Astrocyte of the spinal cord (primary cell): ENCODE measurements around the gene DENND1A.

Experiments used
- DNase-seq: peaks from one replicate; pipeline ENCODE4 v3.0.0; 2011; ENCODE audit warnings: low read depth, low spot score
- H3K4me3 ChIP-seq: 2 replicates; pipeline ENCODE4 v1.5.1; 2011; ENCODE audit warnings: low read depth, mild to moderate bottlenecking, low read length, moderate library complexity
- CTCF ChIP-seq: IDR thresholded peaks from 2 replicates; pipeline ENCODE4 v1.5.1; 2012; ENCODE audit warnings: low read depth, mild to moderate bottlenecking, low read length, inconsistent platforms
- in situ Hi-C: cut with HindIII; loops from 2 replicates; pipeline ENCODE4 v1.10.0; 2017; ENCODE audit warnings: low sequenced_read_pairs

The DENND1A gene

DNA sequence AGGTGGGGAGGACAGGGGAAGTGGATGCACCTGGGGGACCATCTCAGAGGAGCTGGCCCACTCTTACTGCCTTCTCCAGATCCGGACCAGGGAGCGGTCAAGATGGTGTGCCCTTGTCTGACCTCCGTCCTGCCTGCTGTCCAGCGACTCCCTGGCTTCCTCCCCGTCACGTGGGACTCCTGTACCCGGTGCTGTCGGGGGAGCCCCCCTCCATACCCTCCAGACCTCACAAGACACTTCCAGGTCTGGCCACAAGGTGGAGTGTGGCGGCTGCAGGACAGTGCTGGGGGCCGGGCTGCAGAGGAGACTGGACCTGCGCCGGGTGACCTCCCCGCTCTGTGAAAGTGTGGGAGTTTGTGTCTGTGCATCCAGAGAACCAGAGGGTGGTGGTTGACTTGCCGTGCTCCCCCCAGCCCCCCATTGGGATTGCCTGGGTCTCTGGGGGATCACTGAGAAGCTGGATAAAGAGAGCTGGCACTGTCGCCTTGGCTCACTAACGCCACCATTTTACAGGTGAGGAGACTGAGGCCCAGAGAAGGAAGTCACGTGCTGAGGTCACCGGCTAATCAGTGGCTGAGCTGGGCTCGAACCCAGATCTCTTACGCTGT is 575.8 kb downstream of the DENND1A start:
- peak; percentile 86 for TF ChIP-seq CTCF
- peak; percentile 48 for DNase-seq
- in situ Hi-C loops = no loop called here
- H3K4me3 ChIP-seq = no peak overlapping the region

- no peak for DNase-seq
- in situ Hi-C loops = no loop called here
- no peak overlapping the region for H3K4me3 ChIP-seq
- TF ChIP-seq CTCF = no peak
These were observed 576.9 kb downstream of the DENND1A start for GRCh38 chr9:123353041-123353440.

DNA sequence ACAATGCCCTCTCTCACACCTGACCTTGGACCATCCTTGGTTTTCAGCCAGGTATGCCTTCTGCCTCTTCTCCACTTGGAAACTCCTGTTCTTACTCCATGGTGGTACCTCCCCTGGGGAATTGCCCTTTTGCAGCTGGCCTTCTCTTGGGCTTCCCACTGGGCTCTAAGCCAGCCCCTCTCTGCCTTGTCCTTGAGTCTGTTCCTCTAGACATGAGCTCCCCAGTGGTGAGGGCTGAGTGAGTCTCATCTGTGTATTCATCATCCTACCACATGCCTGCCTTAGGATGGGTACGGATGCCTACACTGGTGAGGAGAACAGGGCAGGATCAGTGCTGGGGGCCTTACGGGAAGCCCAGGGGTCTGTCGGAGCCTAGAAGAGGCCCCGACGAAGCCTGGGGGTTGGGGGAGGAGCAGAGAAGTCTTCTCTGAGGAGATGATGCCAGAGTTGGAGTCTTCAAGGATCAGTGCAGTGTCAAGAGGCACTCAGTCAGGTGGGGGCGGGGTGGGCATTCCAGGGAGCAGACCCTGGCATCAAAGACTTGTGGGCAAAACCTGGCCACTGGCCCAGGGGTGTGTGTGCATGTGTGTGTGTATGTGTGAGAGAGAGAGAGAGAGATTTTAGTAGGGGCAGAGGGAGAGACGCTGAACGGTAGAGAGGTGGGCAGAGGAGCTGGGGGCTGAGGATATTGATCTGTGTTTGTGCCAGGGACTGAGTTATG is 579.2 kb downstream of the DENND1A start:
- no peak for DNase-seq
- in situ Hi-C loops = no loop called here
- H3K4me3 ChIP-seq = no peak overlapping the region
- TF ChIP-seq CTCF = no peak

DNA sequence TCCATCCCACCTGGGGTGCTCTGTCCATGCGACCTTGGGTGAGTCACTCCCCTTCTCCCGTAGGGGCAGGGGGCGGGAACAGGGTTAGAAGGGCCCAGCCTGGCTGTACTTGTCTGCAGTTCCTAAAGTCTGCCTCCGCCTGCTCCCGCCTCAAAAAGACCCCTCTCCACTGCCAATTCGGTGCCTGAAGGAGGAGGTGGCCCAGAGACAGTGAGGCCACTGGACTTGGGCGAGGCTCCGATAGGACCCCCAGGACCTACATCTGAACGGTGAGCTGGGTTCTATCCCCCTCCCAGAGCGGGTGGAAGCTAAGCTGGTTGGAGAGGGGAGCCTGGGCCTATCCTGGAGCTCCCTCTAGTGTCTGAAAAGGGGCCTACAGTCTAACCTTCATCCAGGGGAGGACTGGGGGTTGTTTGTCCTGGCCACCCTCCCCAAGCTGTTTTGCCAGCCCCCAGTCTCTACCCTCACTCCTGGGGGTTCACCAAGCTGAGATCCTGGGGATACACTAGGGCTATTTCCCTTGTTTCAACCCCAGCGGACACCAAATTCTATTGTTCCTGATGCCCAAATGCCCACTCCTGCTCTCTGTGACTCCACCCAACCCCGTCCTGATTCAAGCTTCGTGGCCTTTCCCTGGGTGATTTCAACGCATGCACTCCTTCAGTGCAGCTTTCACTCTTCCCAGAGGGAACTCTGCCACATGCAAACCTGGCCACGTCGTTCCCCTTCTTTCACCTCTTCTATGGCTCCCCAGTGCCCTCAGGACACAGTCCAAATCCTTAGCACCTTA is 580.0 kb downstream of the DENND1A start:
- H3K4me3 ChIP-seq = no peak overlapping the region
- in situ Hi-C loops = no loop called here
- peak; percentile 45 for DNase-seq
- TF ChIP-seq CTCF = peak; percentile 96

- DNase-seq = no peak
- H3K4me3 ChIP-seq = no peak overlapping the region
- TF ChIP-seq CTCF = no peak
- in situ Hi-C loops = no loop called here
These were observed 580.9 kb downstream of the DENND1A start for GRCh38 chr9:123349033-123349432.

- in situ Hi-C loops = no loop called here
- DNase-seq = no peak
- no peak for TF ChIP-seq CTCF
- no peak overlapping the region for H3K4me3 ChIP-seq
These were observed 581.5 kb downstream of the DENND1A start for GRCh38 chr9:123348317-123348992.
